Right hindlimb (tissue), 1 donor: ENCODE measurements around the gene COL25A1.
A peak's percentile ranks its signal among the peaks of the same experiment; 100 is the strongest.
"Not testable (repeated sequence)": the region's sequence is repeated elsewhere in the genome, so short reads cannot be mapped to it uniquely, and the experiment has no call there.

Experiments
- DNase-seq: peaks from one replicate; pipeline ENCODE4 v3.0.0-alpha.2; 2018

COL25A1 gene

DNA sequence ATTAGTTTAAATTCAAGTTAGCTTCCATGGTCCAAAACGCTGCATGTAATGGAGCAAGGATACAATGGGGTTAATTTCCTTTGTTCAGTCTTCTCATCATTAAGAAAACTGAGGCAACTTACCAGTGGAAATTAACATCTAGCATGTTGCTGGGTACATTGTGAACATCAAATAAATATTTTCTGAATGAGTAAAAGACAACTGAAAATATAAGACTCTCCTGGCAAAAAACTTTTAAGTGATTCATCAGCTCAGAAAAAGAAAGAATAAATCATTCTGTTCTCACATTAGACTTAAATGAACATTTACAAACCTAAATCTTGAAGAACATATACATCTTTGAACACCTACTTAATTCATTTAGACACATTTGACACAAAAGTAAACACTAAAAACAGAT, 401.2 kb downstream of the COL25A1 start:
- no peak for DNase-seq

DNA sequence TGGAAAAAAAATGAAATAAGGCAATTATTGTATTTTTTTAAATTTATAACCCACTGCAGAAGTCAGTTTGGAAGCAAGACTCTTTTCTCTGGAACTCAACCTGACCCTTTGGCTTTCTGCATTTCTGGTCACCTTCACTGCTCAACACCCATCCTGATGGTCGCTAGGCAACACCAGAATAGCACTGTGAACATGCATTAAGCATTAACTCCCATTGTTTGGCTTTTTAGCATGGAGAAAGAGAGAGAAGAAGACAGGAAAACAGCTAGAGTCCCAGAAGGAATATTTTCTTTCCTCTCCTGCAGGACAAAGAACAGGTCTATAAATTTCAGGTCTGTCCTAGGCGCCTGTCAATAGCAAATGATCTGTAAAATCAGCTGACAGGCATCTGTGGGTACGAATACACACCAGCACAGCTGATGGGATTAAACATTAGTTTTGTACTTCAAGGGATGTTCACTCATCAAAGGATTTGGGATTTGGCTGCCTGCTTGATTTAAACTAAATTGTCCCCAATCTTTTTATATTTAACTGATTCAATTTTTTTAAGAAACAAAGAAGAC, 402.4 kb downstream of the COL25A1 start:
- DNase-seq, result no peak

DNA sequence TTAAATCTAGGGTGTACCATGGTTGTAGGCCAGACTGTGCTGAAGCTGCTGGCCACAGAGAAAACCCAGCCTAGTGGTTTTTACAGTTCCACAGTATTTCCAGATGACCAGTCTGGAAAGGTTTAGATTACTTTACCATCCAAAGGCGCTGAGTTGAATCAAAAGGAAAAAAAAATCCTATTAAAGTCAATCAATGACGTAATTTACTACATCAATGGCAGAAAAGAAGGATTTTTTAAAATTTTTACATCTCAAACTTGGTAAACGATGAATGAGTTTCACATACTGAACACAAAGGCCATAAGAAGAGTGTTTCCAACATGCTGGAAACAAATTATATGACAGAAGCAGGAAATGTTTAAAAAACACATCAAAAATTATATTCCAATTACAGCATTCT, 409.0 kb downstream of the COL25A1 start:
- DNase-seq, result no peak

DNA sequence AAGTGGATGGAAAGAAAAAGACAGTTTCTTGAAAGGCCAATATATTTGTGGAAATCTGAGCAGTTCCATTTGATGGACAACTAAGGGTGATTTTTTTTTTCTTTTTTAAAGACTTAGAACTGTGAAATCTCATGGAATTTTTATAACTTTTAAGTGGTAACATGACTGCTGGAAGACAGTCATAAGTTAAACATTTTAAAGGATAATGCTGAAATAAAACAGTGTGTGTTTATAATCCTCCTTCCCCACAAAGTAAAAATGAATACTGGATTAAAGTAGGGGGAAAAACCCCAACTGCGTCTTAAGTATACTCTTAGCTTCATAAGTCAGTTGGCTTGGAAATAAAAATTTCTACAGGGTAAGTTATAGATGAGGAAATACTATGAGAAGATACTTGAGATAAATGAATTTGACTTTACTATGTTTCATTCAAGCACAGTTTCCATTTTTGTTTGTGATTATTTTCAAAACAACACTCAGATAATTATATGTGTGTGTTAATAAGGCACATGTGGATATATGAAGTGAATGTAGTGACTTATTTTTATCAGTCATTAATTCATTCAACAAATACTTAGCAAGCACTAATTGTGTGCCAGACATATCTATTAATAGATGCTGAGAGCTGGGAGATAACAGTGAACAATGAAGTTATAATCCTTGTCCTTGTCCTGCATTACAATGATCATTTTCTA, 410.4 kb downstream of the COL25A1 start:
- no peak for DNase-seq

- DNase-seq, result no peak
These were observed 412.0 kb downstream of the COL25A1 start for GRCh38 chr4:108890484-108890881.

GRCh38 chr4:108889696-108890483, 412.6 kb downstream of the COL25A1 start:
- no peak for DNase-seq

- no peak for DNase-seq
These were observed 413.7 kb downstream of the COL25A1 start for GRCh38 chr4:108888769-108889168.

DNA sequence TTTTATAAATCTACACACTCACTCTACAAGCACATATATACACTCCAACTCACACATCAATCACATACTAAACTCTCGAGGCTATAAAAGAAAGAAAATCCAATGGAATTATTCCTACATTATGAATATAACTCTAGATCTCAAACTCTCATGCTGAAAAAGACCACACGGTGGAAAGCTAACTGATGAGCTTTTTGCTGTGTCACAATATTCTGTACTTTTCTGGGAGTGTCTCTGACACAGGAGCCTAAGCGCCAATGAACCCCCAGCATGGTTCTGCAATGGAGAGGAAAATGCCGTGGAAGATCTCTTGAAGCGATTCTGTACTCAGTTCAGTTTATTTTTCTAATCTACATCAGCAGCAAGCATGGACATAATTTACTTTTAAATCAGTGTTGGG, 415.4 kb downstream of the COL25A1 start:
- DNase-seq, result no peak

GRCh38 chr4:108885211-108885610, 417.2 kb downstream of the COL25A1 start:
- no peak for DNase-seq

GRCh38 chr4:108884596-108884995, 417.9 kb downstream of the COL25A1 start:
- no peak for DNase-seq

DNA sequence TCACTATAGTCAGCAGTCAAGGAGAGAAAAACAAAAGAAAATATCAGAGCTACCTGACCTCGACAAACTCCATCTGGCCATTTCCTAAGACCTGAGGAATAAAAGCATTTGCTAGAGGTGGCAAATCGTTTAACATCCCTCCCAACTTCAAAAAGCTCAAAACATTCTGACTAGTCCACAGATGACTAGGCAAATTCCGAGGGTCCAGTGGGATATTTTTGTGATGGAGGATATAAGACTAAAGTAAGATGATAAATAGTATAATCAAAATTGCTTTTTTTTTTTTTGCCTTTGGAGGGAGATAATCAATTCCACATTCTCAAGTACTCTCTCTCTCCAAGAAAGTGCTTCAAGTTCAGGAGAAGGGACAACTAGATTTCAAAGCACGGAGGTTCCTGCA, 420.5 kb downstream of the COL25A1 start:
- no peak for DNase-seq

DNA sequence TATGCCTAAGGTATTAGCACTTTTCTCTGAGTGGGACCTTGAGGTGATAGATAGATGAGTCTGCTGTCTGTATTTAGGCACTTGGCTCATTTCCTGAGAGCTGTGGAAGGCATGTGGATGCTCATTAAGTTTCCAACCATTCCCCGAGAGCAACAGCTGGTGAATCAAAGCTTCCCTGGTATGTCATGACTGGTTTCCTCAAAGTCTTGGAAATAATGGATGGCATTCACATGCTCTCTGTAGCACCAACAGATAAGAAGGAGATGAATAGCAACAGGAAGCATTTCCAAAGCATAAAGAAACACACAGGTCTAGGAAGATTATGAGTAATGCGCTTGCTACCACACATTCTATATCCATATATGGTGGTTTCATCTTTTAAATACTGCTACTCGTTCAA, 421.3 kb downstream of the COL25A1 start:
- no peak for DNase-seq

DNA sequence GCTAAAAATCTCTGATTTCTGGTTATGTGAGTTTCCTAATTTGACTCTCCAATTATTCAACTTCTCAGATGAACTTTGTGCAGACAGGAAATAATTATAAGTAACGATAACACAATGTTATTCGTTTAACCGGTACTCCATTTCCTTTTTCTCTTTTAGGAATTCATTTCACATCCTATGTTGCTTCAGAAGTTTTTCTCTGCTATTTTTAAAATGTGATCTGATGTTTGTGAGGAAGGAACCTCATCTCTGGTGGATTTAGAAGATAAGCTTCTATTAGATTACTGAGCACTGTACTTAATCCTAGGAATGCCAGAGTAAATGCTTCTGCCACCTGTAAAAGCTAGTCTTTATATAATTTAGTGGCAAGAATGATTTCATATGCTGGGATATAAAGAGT, 423.7 kb downstream of the COL25A1 start:
- DNase-seq, result no peak

DNA sequence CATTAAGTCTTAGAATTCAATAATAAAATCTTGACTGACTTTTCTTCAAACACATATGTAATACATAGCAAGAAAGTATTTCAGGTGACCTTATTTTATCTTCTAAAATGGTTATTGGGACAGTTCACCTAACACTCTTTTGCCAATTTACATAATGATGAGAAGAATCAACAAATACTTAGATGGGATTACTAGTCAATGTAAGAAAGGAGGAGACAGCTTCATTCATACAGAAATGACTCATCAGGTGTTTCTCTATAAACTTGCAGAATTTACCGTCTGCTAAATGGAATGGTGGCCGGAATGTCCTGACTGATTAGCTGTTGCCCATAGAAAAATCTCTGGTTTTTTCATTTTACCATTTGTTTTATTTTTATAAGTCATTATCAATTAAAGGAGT, 424.6 kb downstream of the COL25A1 start:
- DNase-seq, result no peak

DNA sequence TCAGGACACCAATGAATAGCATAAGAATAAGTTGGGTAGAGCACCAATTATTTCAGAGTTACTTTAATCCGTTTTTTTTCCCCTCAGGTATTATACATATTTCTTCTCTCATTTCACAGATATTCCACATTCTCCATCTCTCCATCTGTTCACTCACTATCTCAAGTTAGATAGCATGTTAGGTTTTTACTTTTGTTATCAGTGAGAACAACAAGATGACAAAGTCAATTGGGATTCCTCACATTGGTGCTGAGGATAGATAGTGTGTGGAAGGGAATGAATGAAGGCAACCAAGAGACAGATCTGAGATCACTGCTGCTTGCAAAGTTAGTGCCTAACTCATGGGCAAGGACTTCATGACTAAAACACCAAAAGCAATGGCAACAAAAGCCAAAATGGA, 427.7 kb downstream of the COL25A1 start:
- no peak for DNase-seq

GRCh38 chr4:108869970-108870369, 432.5 kb downstream of the COL25A1 start:
- not testable (repeated sequence) for DNase-seq

GRCh38 chr4:108868606-108869227, 433.7 kb downstream of the COL25A1 start:
- no peak for DNase-seq

DNA sequence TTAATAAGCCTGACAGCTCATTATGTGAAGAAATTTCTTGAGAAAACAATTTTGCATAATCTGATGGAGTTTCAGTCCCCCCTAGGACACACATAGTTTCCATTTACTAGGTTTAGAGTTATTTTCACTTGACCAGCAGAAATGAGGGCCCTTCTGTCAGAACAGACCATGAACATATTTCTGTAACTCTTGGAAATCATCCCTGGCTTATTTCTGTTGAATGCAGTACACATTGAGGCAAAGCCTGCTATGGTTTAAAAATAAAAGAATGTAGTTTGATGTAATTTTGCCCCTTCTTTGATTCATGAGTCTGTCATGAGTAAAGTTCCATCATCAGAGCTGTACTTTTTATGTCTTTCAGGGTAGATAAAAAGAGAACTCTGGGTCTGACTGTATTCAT, 435.0 kb downstream of the COL25A1 start:
- no peak for DNase-seq

DNA sequence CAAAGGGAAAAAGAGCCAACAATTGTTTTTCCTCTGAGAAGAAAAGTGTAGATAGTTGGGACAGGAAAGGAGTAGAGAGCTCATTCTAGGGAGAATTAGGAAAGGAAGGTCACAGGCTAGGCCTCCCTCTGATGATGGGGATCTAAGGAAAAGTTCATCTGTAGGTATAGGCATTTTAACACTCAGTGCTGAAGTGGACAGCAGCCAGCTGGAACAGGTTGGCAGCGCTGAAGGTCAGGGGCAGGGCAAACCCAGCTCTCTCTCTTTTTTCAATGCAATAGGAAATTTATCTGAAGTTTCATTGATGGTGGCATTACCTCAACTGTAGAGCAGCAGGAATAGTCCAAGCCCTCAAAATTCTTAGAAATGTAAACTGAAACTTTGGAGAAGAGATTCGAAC, 441.1 kb downstream of the COL25A1 start:
- peak; percentile 33 for DNase-seq

DNA sequence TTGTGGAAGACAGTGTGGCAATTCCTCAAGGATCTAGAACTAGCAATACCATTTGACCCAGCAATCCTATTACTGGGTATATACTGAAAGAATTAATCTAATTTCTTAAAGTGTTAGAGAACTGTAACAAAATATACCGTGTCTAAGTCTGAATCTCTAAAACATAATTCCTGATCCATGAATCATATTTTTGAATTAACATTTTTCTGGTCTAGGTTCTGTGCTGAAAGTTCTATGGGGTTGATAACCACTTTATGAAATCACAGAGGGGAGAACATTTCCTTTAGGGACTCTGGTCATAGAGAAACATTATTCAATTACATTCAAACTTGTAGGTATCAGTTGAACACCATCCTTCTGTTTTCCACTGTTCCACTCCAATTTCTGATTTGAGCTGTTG, 447.7 kb downstream of the COL25A1 start:
- DNase-seq, result no peak

DNA sequence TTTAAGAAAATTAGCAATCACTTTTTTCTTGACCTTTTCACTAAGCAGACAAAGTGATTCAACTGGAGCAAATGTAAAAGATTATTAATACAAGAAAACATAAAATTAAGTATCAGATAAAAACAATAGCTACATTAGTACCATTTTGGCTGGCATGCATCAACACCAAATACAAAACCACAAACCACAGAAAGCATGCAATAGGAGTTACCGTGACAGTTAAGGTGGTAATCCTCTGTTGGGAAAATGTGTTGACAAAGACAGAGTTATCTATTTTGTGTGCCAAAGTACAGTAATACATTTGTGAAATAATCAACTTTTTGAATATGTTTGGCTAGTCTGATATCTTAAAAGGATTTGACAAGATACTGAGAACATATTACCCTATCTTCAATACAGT, 449.8 kb downstream of the COL25A1 start:
- DNase-seq, result no peak

- no peak for DNase-seq
These were observed 451.1 kb downstream of the COL25A1 start for GRCh38 chr4:108851366-108851765.

DNA sequence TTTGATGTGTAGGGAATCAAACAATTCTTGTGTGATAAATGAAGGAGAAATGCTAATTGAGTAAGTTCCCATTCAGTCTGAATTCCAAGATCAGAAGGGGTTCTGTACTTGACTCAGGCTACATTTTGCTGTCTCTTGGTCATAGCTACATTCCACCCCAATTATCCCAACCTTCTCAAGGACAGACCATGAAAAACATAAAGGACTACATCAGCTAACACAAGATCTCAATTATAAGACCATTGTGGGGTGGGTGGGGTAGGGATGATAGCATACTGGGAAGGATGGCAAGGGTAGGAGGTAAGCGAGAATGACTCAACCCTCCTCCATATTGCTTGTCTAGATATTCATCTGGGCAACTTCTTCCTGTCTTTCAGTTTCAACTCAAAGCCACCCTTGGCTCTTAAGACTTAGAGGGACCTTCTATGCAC, 452.2 kb downstream of the COL25A1 start:
- no peak for DNase-seq
